OCI-LY7 (cell line): ENCODE data around the gene PRR14L. TPM values are rescaled to one million over a fixed set of nuclear protein-coding genes. Genes with fewer than 3 reads are reported as not detected.
"Not testable (repeated sequence)": the region's sequence is repeated elsewhere in the genome, so short reads cannot be mapped to it uniquely, and the experiment has no call there.

Experiments used
- BruUV-seq: library from RNA; stranded (reverse); fragments of 400-500 nt; replicated peaks from 2 replicates; lab custom pipeline; 2021; lab: Mats Ljungman, UMichigan
- CTCF ChIA-PET: fragments of 300-600 bp; sonication (Branson Sonifier 250); formaldehyde crosslinking; loops from one replicate; lab custom pipeline; 2022; ENCODE audit warnings: antibody characterized with exemption; ENCODE audit not compliant: unreplicated experiment; lab: Charles Lee
- POLR2A ChIA-PET: fragments of 300-600 bp; sonication (Branson Sonifier 250); formaldehyde crosslinking; loops from one replicate; lab custom pipeline; 2022; ENCODE audit warnings: antibody characterized with exemption; lab: Charles Lee
- DNase-seq: peaks from one replicate; pipeline ENCODE4 v3.0.0-alpha.2; 2015; ENCODE audit warnings: low spot score
- H2AFZ ChIP-seq: fragments of 200-600 bp; sonication (generic), shearing (Covaris generic); 2 replicates; pipeline ENCODE4 v1.6.1; 2014; ENCODE audit warnings: mild to moderate bottlenecking, antibody characterized with exemption, low read length, moderate library complexity
- H3K27ac ChIP-seq: fragments of 200-600 bp; sonication (generic); 2 replicates; pipeline ENCODE4 v1.5.1; 2014; ENCODE audit warnings: mixed run types, low read depth, mild to moderate bottlenecking, moderate library complexity, low read length, inconsistent platforms; ENCODE audit not compliant: poor library complexity, severe bottlenecking
- H3K36me3 ChIP-seq: fragments of 200-600 bp; sonication (generic); 2 replicates; pipeline ENCODE4 v1.6.1; 2014; ENCODE audit warnings: mild to moderate bottlenecking, antibody characterized with exemption, low read length, moderate library complexity, mixed read lengths; ENCODE audit not compliant: insufficient read depth
- H3K4me1 ChIP-seq: fragments of 200-600 bp; sonication (generic); 2 replicates; pipeline ENCODE4 v1.5.1; 2014; ENCODE audit warnings: mild to moderate bottlenecking, low read length; ENCODE audit not compliant: insufficient read depth, poor library complexity, severe bottlenecking
- H3K4me2 ChIP-seq: fragments of 200-600 bp; sonication (generic); 2 replicates; pipeline ENCODE4 v1.6.1; 2014; ENCODE audit warnings: mild to moderate bottlenecking, low read length
- H3K4me3 ChIP-seq: fragments of 200-600 bp; sonication (generic); 2 replicates; pipeline ENCODE4 v1.5.1; 2014; ENCODE audit warnings: mild to moderate bottlenecking, low read depth, low read length; ENCODE audit not compliant: poor library complexity, severe bottlenecking
- H3K79me2 ChIP-seq: fragments of 200-600 bp; sonication (generic); 2 replicates; pipeline ENCODE4 v1.6.1; 2016; ENCODE audit warnings: low read depth, mild to moderate bottlenecking, low read length, moderate library complexity, mixed read lengths; ENCODE audit not compliant: insufficient read depth
- H3K9me2 ChIP-seq: fragments of 200-600 bp; sonication (generic); 2 replicates; pipeline ENCODE4 v1.6.1; 2016; ENCODE audit warnings: mild to moderate bottlenecking, low read length, mixed read lengths; ENCODE audit not compliant: insufficient read depth
- H3K9me3 ChIP-seq: fragments of 200-600 bp; sonication (generic); 2 replicates; pipeline ENCODE4 v1.6.1; 2014; ENCODE audit warnings: mild to moderate bottlenecking, mixed run types, low read length, mixed read lengths
- H4K20me1 ChIP-seq: fragments of 200-600 bp; sonication (generic); 2 replicates; pipeline ENCODE4 v1.6.1; 2014; ENCODE audit warnings: mild to moderate bottlenecking, antibody characterized with exemption, low read length, moderate library complexity, mixed read lengths; ENCODE audit not compliant: insufficient read depth
- CTCF ChIP-seq: fragments of 200-600 bp; sonication (generic); conservative IDR thresholded peaks from 2 replicates; pipeline ENCODE4 v1.5.1; 2014; ENCODE audit warnings: mild to moderate bottlenecking, antibody characterized with exemption, low read length, moderate library complexity, mixed read lengths
- EZH2phosphoT487 ChIP-seq: fragments of 200-600 bp; sonication (generic); IDR thresholded peaks from 2 replicates; pipeline ENCODE4 v1.6.1; 2018; ENCODE audit warnings: low read depth, borderline replicate concordance, mild to moderate bottlenecking, mixed run types, antibody characterized with exemption, low read length, moderate library complexity, mixed read lengths
- intact Hi-C: fragments of 100-400 bp; cut with micrococcal nuclease; formaldehyde crosslinking; loops from one replicate; pipeline ENCODE4 v1.10.0; 2022; ENCODE audit not compliant: unreplicated experiment
- total RNA-seq, 2 experiments: library from RNA; depleted of rRNA in 1 of 2; stranded (reverse); fragments of >200 nt in 1 of 2; shearing (Covaris generic) in 1 of 2; gene quantifications; 2 replicates each; pipeline ENCODE4 v1.2.3, GENCODE V29; 2014 to 2022

Gene PRR14L
- total RNA-seq, 2 experiments from 2014 or later, result 21.9 to 51.1 TPM

DNA sequence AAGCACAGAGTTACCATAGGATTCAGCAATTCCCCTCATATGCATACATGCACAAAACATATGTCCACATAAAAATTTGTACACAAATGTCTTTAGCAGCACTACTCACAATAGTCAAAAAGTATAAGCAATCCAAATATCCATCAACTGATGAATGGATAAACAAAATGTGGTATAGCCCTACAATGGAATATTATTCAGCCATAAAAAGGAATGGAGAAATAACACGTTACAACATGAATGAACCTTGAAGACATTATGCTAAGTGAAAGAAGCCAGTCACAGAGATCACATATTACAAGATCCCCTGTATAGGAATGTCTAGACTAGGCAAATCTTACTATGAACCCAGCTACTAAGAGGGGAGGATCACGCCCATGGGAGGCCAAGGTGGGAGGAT, 7.2 kb downstream of the PRR14L start:
- Histone ChIP-seq H3K36me3 (peaks cover 71% of the 10 kb centered on the region), H3K9me2 (no peaks in the 10 kb centered on the region), H3K4me3 (no peak overlapping the region), H3K4me1 (peaks cover 3% of the 10 kb centered on the region), H2AFZ (no peak overlapping the region), H3K4me2 (no peak overlapping the region), H3K79me2 (peaks cover 66% of the 10 kb centered on the region), H3K27ac (no peak overlapping the region), H3K9me3 (no peaks in the 10 kb centered on the region), H4K20me1 (no peaks in the 10 kb centered on the region)
- no peak for TF ChIP-seq EZH2phosphoT487
- TF ChIP-seq CTCF, result no peak
- intact Hi-C loops, result no loop called here
- ChIA-PET CTCF (no interaction called here), POLR2A (no interaction called here)
- BruUV-seq, result no TSS peak
- DNase-seq, result no peak

GRCh38 chr22:31742115-31742514, 7.8 kb downstream of the PRR14L start:
- DNase-seq, result no peak
- Histone ChIP-seq H3K36me3 (peaks cover 71% of the 10 kb centered on the region), H4K20me1 (no peaks in the 10 kb centered on the region), H3K4me1 (no peaks in the 10 kb centered on the region), H3K9me2 (no peaks in the 10 kb centered on the region), H3K79me2 (peaks cover 60% of the 10 kb centered on the region), H3K27ac (no peak overlapping the region), H3K4me2 (no peak overlapping the region), H2AFZ (no peak overlapping the region), H3K4me3 (no peak overlapping the region), H3K9me3 (no peaks in the 10 kb centered on the region)
- intact Hi-C loops, result no loop called here
- POLR2A ChIA-PET, result interaction anchor here (0.6 kb wide), 1 partner anchor 160 kb away, joined by 3 read pairs; no protein-coding TSS in a partner anchor
- no TSS peak for BruUV-seq
- TF ChIP-seq EZH2phosphoT487 (no peak), CTCF (no peak)
- CTCF ChIA-PET, result no interaction called here

GRCh38 chr22:31740314-31740713, 9.6 kb downstream of the PRR14L start:
- peaks cover 74% of the 10 kb centered on the region for H3K36me3 ChIP-seq
- H3K27ac ChIP-seq, H2AFZ ChIP-seq, DNase-seq, H4K20me1 ChIP-seq, intact Hi-C loops, H3K4me2 ChIP-seq, H3K4me3 ChIP-seq, BruUV-seq, H3K4me1 ChIP-seq, H3K9me2 ChIP-seq, POLR2A ChIA-PET, CTCF ChIA-PET, H3K9me3 ChIP-seq: not testable (repeated sequence)
- H3K79me2 ChIP-seq, result peaks cover 56% of the 10 kb centered on the region
